ENCODE results near the gene ATXN2L. TPM values are rescaled to one million over a fixed set of nuclear protein-coding genes. Genes with fewer than 3 reads are reported as not detected.

ATXN2L gene
- total RNA-seq, 2 donors from 2014 or later, result 79.9 to 84.3 TPM

- Histone ChIP-seq H3K4me1 (ENCODE audit: control insufficient read depth in 1 of 2, low read depth in 2 of 2) (peaks cover 3 to 22% of the 10 kb centered on the region in 2 donors), H3K36me3 (peaks cover 31% of the 10 kb centered on the region), H3K4me3 (peak within 1 kb of the TSS; percentile 89), H3K9me3 (no peaks in the 10 kb centered on the region), H3K27ac (peak within 1 kb of the TSS; percentile 83 to 89), H3K27me3 (replicated peaks; ENCODE audit: insufficient read depth) (no peaks in the 10 kb centered on the region)
- TF ChIP-seq, protein P1, sequence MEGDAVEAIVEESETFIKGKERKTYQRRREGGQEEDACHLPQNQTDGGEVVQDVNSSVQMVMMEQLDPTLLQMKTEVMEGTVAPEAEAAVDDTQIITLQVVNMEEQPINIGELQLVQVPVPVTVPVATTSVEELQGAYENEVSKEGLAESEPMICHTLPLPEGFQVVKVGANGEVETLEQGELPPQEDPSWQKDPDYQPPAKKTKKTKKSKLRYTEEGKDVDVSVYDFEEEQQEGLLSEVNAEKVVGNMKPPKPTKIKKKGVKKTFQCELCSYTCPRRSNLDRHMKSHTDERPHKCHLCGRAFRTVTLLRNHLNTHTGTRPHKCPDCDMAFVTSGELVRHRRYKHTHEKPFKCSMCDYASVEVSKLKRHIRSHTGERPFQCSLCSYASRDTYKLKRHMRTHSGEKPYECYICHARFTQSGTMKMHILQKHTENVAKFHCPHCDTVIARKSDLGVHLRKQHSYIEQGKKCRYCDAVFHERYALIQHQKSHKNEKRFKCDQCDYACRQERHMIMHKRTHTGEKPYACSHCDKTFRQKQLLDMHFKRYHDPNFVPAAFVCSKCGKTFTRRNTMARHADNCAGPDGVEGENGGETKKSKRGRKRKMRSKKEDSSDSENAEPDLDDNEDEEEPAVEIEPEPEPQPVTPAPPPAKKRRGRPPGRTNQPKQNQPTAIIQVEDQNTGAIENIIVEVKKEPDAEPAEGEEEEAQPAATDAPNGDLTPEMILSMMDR (IDR thresholded peaks at IDR 0.05), result peak; percentile 80
- DNase-seq (ENCODE audit: low spot score) (peak; percentile 94), ATAC-seq (ENCODE audit: insufficient number of reproducible peaks, low FRiP score, low read depth) (peak; percentile 99)
Observed at GRCh38 chr16:28846080-28846932, 23.5 kb downstream of the ATXN2L start, which contains the start of gene TUFM. TSS of gene TUFM (minus strand) at chr16:28846348. CDS start at chr16:28846269, 79 bp downstream.

DNA sequence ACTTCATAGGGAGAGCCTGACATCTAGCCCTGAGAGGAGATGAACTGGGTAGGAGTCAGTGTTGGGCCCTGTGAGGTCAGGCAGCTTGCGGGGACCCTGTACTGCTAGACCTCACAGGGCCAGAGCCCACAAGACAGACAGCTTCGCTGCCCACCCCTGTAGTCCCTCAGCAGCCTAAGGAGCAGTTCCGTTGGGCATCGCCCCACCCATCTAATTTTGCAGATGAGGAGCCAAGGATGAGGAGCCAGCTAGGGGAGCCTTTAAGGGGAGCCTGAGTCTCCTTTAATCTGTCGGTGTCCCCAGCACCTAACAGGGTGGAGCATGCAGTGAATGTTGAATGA is 24.1 kb downstream of the ATXN2L start:
- peaks cover 29% of the 10 kb centered on the region for H3K36me3 ChIP-seq
- H3K4me3 ChIP-seq, result peak overlapping the region; percentile 89
- no peaks in the 10 kb centered on the region for H3K27me3 ChIP-seq (replicated peaks; ENCODE audit: insufficient read depth)
- peak overlapping the region; percentile 83 to 89 for H3K27ac ChIP-seq
- TF ChIP-seq, protein P1 (IDR thresholded peaks at IDR 0.05), result no peak
- H3K4me1 ChIP-seq (ENCODE audit: control insufficient read depth in 1 of 2, low read depth in 2 of 2), result peaks cover 3 to 22% of the 10 kb centered on the region in 2 donors
- DNase-seq (ENCODE audit: low spot score) (no peak), ATAC-seq (ENCODE audit: insufficient number of reproducible peaks, low FRiP score, low read depth) (no peak)
- no peaks in the 10 kb centered on the region for H3K9me3 ChIP-seq

- H3K4me3 ChIP-seq, result no peak overlapping the region
- TF ChIP-seq, protein P1 (IDR thresholded peaks at IDR 0.05), result no peak
- ATAC-seq (ENCODE audit: insufficient number of reproducible peaks, low FRiP score, low read depth) (no peak), DNase-seq (ENCODE audit: low spot score) (no peak)
- no peaks in the 10 kb centered on the region for H3K9me3 ChIP-seq
- H3K27ac ChIP-seq, result no peak overlapping the region
- peaks cover 3 to 8% of the 10 kb centered on the region in 2 donors for H3K4me1 ChIP-seq (ENCODE audit: control insufficient read depth in 1 of 2, low read depth in 2 of 2)
- no peaks in the 10 kb centered on the region for H3K27me3 ChIP-seq (replicated peaks; ENCODE audit: insufficient read depth)
- no peaks in the 10 kb centered on the region for H3K36me3 ChIP-seq
Observed at GRCh38 chr16:28858421-28858820, 35.6 kb downstream of the ATXN2L start.

DNA sequence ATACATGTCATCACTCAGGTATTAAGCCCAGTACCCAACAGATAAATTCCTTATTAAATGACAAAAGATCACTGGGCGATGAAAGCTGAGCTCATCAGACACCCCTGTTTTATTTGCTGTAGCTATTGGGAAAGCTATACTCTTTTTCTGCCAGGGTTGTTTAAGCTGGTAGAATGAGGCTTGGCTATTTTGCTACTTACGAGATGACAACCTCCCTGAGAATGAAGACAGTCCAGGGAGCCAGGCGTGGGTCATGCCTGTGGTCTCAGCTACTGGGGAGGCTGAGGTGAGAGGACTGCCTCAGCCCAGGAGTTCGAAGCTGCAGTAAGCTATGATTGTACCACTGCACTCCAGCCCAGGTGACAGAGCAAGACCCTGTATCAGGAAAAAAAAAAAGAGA is 36.5 kb downstream of the ATXN2L start:
- H3K27me3 ChIP-seq (replicated peaks; ENCODE audit: insufficient read depth), result no peaks in the 10 kb centered on the region
- ATAC-seq (ENCODE audit: insufficient number of reproducible peaks, low FRiP score, low read depth), result no peak
- TF ChIP-seq, protein P1 (IDR thresholded peaks at IDR 0.05), result no peak
- no peak overlapping the region for H3K27ac ChIP-seq
- no peaks in the 10 kb centered on the region for H3K9me3 ChIP-seq
- no peak overlapping the region for H3K4me3 ChIP-seq
- no peaks in the 10 kb centered on the region for H3K36me3 ChIP-seq
- DNase-seq (ENCODE audit: low spot score), result no peak
- H3K4me1 ChIP-seq (ENCODE audit: control insufficient read depth in 1 of 2, low read depth in 2 of 2), result peaks cover 3 to 11% of the 10 kb centered on the region in 2 donors

DNA sequence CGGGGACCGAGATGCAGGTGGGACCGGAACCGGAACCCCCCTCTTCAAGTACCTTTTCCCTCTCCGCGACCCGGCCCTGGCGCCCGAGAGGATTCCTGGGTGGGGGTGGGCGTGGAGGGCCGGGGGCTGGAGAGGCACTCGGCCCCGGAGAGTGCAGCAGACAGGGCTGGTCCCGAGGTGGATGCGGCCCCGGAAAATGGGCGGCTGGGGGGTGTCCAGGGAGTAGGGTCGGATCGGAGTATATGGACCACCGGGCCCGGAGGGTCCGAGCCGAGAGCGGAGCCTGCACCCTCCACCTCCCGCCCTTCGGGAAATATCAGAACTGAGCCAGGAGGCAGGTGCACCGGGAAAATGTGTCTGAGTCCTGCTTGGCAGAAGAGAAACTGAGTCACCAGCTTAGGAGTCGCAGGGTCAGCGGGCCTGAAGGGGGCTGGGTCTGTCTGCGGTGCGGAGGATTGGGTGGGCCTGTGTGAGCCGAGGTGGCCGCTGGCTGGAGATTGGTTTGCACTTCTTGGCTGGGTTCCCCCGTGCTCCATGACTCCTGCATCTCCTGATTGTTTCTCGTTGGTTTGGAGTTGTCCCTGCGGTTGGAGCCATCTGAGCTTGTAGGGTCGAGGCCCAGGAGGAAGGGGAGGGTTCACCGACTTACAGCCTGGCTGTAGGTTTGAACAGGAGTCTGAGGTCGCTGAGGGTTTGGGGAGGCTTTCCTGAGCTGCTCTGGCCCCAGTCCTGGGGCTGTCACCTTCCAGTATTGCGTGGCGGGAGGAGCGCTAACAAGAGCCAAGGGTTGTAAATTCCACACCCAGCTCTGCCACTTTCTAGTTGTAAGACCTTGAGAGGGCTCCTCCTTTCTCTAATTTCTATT is 41.4 kb downstream of the ATXN2L start:
- Histone ChIP-seq H3K36me3 (peaks cover 8% of the 10 kb centered on the region), H3K27me3 (replicated peaks; ENCODE audit: insufficient read depth) (no peaks in the 10 kb centered on the region), H3K4me1 (ENCODE audit: control insufficient read depth in 1 of 2, low read depth in 2 of 2) (peaks cover 10 to 25% of the 10 kb centered on the region in 2 donors), H3K9me3 (no peaks in the 10 kb centered on the region), H3K4me3 (peak overlapping the region; percentile 99), H3K27ac (peak overlapping the region; percentile 91 to 96)
- ATAC-seq (ENCODE audit: insufficient number of reproducible peaks, low FRiP score, low read depth), result no peak
- TF ChIP-seq, protein P1 (IDR thresholded peaks at IDR 0.05), result no peak
- DNase-seq (ENCODE audit: low spot score), result no peak
